ENCODE measurements around the gene AHNAK.

GRCh38 chr11:62400760-62401159, 145.8 kb downstream of the AHNAK start:
- TF ChIP-seq EZH2 (IDR thresholded peaks at IDR 0.05; ENCODE audit: low read length, missing control alignments) (no peak), CTCF (conservative IDR thresholded peaks at IDR 0.05 in 1 of 2, IDR thresholded peaks at IDR 0.05 in 1 of 2; ENCODE audit: low read depth in 1 of 2, low read length in 2 of 2) (no peak)

All from fibroblast of lung (primary cell).